Germinal center (tissue), 1 donor: Measurements from ENCODE around the gene ETS1.

Experiments
- DNase-seq: peaks from one replicate; pipeline ENCODE4 v3.0.0; 2012; ENCODE audit warnings: mixed read lengths, low spot score

ETS1 gene

DNA sequence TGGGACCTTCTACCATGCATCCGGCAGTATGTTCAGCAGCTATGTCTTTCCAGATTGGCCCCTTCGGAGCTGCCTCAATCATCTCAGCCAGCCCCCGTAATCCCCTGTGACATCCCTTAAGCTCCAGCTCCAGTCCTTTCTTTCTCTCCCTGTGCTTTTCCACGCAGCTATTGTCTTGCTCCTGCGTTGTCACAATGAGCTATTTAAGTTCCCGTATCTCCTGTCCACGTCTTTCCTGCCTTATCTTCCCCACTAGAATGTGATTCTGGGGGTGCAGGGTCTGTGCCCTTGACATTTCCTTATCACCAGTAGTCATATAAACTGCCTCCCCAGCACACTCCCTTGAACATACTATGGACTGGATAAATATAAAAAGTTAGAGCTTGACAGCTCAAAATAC lies 5.1 kb upstream of the ETS1 start:
- DNase-seq = no peak

DNA sequence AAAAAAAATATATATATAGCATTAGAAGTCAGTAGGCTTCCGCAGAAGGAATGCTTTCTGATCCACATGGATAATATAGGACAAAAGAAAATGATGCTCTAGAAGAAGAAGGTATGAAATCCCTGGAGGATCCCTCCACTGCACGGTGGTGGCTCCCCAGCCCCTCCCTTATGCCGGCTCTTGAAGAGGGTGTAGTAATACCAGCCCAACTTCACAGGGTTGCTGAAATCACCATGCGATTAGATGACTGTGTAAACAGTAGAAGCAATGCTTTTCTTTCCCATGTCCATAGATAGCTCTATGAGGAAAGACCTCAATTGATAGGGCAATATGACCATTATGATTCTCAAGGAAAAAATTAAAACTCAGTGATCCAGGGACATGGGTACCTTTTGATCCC lies 3.2 kb upstream of the ETS1 start:
- DNase-seq = no peak

- no peak for DNase-seq
Observed at GRCh38 chr11:128589998-128590397, 2.6 kb upstream of the ETS1 start.

DNA sequence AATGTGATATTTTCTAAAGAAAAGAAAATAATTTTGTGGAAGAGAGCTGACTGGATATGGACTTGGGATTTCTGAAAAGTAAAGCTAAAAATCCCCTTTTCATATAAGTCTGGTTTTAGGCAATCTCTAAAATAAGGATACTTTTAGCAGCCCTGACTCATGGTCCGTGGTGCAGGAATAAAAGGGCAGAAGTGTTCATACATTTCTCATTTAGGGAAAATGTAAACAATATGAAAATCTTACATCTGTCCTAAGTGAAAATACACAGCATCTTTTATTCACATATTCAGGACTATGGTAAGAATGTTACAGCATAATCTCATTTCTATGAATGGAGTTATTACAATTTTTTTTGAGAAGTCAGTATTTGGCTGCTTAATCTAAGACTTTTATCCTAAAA lies 735 bp upstream of the ETS1 start:
- DNase-seq = no peak

DNA sequence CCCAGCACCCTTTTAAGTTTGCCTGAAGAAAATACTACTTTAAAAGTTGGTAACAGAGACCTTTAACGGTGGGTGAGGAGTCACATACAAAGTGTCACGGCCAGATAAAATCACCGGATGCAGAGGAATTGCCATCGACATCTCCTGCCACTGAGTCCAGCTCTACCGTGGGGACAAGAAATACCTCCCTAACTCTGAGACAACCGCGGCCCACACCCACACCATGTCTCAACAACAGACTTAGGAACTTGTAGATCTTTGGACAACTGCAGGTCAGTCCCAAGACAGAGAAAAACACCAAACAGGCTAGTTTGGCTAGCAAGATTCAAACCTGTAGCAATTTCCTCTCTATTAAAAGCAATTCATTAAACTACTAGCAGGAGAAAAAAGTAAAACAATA lies 669 bp downstream of the ETS1 start:
- no peak for DNase-seq

DNA sequence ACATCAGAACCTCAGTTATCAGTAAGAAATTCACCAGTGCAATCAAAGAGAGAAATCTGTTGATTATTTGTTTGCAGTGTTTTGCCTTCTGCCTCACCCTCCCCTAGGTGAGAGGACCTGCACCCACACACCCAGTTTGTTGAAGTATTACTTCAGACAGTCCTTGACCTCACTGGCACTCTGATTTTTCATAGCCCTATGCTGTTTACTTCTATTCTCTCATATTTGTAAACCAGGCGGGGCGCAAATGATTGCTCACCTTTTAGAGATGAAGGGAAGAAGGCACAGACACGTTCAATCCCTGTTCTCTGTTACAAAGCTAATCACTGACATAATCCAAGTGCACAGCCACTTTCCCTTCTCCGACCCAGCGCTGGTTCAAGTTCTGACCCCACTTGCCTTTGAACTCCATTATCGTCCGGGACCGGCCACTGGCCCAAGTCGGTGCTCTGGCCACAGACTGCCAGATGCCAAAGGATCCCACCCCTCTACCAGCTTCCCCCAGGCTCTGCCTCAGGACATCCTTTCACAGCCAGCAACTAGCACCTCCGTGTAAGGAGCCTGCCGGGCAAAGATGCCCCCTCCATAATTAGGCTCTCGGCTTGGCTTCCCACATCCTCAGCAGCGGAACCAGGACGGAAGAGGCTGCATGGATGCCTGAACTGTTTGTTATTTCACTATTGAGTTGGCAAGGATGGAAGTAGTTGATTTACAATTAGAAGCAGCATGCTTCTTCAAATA lies 1.7 kb downstream of the ETS1 start:
- DNase-seq = no peak

GRCh38 chr11:128584253-128584652 lies 3.1 kb downstream of the ETS1 start:
- DNase-seq = no peak

GRCh38 chr11:128582496-128583366 lies 4.6 kb downstream of the ETS1 start:
- DNase-seq = no peak

DNA sequence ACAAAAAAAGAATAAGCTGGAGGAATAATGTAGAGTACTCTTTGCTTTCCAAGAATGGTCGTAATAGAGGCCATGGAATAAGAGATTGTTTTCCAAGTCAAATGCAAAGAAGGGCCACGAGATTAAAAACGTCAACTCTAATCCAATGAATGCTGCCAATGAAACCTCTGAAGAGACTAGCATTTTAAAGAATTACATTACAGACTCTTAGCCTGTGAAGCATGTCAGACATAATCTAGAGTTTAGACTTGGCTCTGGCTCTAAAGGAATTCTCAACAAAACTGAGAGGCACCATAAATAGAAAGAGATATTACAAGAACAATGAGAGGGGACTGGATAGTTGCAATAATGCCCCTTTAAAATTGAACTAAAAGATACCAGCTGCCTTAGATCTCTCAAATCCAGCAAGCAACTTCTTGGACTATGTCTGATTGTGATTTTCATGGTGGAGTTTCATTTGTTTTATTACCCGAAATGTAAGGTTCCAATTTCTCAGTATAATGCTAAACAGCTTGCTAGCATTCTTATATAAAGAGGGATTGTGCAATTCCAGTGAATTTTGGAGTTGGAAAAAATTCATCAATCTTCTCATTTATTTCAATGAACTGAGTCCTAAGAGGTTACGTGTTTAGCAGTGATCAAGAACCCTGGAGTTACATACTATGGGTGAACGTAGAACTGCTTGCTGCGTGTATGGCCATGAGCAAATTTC lies 5.6 kb downstream of the ETS1 start:
- no peak for DNase-seq

GRCh38 chr11:128580612-128581011 lies 6.7 kb downstream of the ETS1 start:
- no peak for DNase-seq

DNA sequence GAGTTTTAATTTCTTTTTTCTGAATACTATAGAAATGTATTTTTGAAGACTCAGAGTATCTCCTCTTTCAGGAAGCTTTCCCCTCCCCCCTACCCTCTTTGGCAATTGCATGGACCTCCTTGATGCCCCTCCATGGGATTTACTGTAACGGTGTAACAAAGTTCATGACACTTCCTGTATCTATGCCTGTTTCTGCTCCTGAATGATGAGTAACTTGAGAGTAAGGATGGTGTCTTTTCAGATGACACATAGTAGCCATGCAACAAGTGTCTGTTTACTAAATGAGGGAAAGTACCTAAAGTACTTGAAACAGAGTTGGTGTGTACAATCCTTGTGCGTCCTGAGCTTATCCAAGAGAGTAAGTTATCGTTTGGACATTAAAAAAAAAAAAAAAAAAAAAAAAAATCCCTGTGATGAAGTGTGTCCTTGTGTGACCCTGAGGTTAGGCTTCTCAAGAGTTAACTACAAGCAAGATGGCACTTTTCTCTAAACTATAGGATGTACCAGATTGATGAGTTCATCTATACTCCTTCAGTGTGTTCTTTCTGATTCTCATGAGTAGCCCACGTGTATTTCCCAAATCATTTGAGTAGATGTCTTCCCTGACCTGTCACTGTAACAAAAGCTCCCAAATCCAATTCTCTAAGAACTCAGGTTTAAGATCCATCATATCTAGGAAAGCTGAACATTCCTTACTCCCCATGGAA lies 7.4 kb downstream of the ETS1 start:
- DNase-seq = no peak

GRCh38 chr11:128576555-128576954 lies 10.8 kb downstream of the ETS1 start:
- no peak for DNase-seq

DNA sequence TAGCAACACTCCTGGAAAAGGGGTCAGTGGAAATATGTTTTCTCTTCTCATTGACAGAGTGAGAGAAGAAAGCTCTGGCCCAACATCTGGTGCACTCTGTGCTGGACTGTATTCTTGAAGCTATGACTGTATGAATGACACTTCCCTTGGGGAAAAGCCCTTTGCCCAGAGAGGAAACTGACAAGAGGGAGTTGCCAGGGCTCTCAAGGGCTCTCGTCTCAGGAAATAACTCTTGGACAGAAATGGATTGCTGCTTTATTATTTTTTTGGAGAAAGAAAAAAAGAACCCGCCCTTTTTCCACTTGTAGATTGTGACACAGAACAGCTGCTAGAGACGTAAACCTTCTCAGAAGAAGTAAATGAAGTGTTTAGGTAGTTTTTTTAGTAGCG lies 11.4 kb downstream of the ETS1 start:
- DNase-seq = no peak

DNA sequence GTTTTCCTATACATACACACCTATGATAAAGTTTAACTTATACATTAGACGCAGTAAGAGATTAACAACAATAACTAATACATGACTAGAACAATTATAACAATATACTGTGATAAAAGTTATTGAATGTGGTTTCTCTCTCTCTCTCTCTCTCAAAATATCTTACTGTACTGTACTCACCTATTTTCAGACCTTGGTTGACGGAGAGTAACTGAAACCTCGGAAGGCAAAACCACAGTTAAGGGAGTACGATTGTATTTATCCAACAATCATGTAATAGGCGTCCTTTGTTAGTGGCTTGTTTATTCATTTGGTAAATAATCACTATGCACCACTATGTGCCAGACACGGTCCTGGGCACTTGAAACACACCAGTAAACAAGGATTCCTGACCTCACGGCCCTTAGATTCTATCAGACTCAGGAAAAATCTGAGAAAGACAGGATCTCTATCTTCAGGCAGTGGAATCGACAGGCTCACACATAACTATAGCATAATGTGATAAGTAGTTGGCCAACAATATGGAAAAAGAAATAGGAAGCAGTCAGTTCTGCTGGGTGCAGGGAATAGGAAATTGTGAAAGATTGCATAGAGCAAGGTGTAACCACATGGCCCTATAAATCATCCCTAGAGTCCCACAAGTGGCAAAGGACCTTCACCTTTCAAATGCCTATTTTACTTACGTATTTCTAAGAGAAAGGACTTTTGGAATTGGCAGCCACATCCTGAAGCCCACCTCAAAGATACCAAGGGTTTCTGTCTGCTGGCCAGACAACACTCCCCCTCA lies 12.0 kb downstream of the ETS1 start:
- DNase-seq = no peak

GRCh38 chr11:128574576-128575011 lies 12.8 kb downstream of the ETS1 start:
- no peak for DNase-seq

DNA sequence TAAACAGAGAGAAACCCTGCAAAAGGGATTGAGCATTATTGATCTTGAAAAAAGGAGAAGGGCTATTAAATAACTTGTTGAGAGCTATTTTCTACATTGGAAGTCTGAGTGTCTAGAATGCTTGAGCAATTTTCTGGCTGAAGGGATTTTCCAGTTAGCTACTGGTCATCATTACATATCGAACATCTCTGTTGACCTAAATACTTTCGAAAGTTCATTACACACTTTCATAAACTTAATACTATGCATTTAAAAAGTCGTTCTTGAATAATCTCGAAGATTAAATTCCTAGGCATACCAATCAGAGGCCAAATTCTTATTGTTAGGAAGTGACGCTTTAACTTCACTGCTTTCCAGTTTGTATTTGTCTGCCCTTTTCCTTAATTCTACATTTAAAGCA lies 13.7 kb downstream of the ETS1 start:
- DNase-seq = no peak

DNA sequence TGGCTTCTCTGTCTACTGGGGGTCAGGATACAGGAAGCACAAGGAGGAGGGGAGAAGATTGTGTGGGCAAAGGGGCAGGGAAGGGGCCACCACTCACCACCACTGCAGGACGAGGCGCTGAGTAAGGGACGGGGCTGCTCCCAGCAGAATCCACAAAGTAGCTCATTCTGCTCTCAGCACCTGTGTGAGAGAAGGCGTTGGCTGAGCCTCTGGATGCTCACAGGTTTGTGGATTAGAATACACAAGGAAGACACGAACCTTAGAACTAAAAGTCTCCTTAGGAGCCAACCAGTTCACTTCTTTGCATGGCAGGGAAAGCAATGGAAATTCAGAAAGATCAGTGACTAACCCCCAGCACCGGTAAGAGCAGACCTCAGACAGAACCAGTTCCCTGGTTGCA lies 14.4 kb downstream of the ETS1 start:
- DNase-seq = no peak

- DNase-seq = no peak
Observed at GRCh38 chr11:128570632-128571031, 16.7 kb downstream of the ETS1 start.

DNA sequence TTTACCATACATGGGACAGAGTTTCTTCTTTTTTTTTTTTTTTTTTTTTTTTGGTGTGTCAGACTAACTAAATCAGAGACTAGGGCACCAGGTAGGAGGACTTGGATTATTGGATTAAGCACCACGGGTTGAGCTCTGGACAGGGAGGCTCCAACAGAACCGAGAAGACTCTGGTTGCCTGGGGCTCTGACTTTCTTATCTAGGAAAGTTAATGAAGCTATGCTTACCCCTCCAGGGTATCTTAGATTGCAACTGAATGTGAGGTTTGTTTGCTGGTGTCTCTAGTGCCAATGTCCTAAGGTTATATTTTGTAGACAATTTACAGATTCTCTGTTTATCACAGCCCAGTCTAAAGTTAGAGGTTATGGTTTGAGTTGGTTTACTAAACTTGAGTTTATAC lies 18.1 kb downstream of the ETS1 start:
- no peak for DNase-seq

DNA sequence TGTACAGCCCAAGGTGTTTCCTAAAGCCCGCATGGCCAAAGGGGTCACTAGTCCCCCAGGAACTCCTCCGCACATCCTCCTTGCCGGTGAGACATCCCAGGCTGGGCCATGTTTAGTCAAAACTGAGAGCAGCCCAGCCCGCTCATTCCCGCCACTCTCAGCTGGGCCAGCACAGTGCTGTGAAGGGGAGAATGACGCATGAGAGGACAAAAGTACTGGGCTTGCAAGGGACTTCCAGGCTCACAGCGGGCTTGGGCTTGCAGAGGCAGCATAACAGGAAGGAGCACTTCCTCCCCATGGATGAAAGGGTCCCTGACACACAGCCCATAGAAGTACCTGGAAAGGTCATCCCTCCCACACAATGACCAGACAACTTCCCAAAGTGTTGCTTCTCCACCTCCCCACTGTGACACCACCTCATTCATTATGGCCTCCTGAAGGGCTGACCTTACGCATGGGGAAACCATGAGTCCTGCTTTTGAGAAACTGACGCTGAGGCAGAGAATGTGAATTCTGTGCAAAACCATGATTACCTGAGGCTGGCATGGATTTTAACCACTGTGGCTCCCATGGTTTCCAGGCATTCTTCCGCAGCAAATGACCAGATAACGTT lies 19.1 kb downstream of the ETS1 start:
- DNase-seq = no peak

DNA sequence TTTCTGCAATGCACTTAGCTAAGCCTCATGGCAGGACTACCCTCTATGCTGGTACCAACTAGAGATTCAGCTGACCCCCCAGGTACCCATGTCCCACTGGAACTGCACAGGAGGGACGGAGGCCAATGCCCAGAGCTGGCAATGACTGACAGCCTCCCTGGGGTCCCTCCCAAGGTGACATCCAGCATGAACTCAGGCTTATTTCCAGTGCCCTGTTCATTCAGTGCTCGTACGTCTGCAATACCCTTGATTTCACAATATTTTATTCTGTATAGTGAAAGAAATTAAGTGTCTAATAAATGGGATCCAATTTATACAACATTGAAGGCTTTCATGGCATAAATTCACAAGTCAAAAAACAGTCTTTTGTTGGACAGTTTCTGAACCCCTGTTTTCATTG lies 20.2 kb downstream of the ETS1 start:
- DNase-seq = no peak
